Lung (tissue), 12 donors: ENCODE measurements around the gene SAT2. TPM values are rescaled to one million over a fixed set of nuclear protein-coding genes. Genes with fewer than 3 reads are reported as not detected.

Experiments used
- ATAC-seq: fragments of 200-7000 bp; cut with Tn5 transposase; one replicate; pipeline ENCODE4 v1.9.1; 2020; ENCODE audit warnings: moderate number of reproducible peaks; ENCODE audit not compliant: insufficient read depth, low FRiP score
- DNase-seq, 3 donors: peaks; one replicate each; pipeline ENCODE4 v3.0.0-alpha.2; 2013 to 2017
- H3K27ac ChIP-seq, 2 donors: one replicate each; pipeline ENCODE4 v1.5.1; 2013; ENCODE audit warnings: mild to moderate bottlenecking in 2 of 2, moderate library complexity in 2 of 2, control low read depth in 1 of 2, inconsistent platforms in 1 of 2, low read depth in 1 of 2, low read length in 1 of 2
- H3K27me3 ChIP-seq, 3 donors: one replicate each; pipeline ENCODE4 v1.5.1; 2013; ENCODE audit warnings: low read length in 2 of 3; ENCODE audit not compliant: control insufficient read depth in 3 of 3, insufficient read depth in 3 of 3
- H3K36me3 ChIP-seq, 4 donors: one replicate each; pipeline ENCODE4 v1.5.1; 2013; ENCODE audit warnings: low read length in 4 of 4, mild to moderate bottlenecking in 1 of 4, moderate library complexity in 1 of 4; ENCODE audit not compliant: control insufficient read depth in 4 of 4, insufficient read depth in 4 of 4
- H3K4me1 ChIP-seq, 5 donors: one replicate each; pipeline ENCODE4 v1.5.1; 2013; ENCODE audit warnings: low read length in 5 of 5, mild to moderate bottlenecking in 2 of 5, moderate library complexity in 1 of 5; ENCODE audit not compliant: control insufficient read depth in 5 of 5, insufficient read depth in 5 of 5
- H3K4me3 ChIP-seq: one replicate; pipeline ENCODE4 v1.5.1; 2013; ENCODE audit warnings: mild to moderate bottlenecking, control low read depth, moderate library complexity
- H3K9ac ChIP-seq, 2 donors: one replicate each; pipeline ENCODE4 v1.5.1; 2013; ENCODE audit warnings: low read length in 2 of 2, control low read depth in 1 of 2; ENCODE audit not compliant: insufficient read depth in 1 of 2
- H3K9me3 ChIP-seq, 4 donors: one replicate each; pipeline ENCODE4 v1.5.1; 2013; ENCODE audit warnings: low read length in 3 of 4, mild to moderate bottlenecking in 1 of 4, moderate library complexity in 1 of 4; ENCODE audit not compliant: control insufficient read depth in 4 of 4, insufficient read depth in 3 of 4
- CTCF ChIP-seq: IDR thresholded peaks from 2 replicates; pipeline ENCODE4 v1.5.1; 2012; ENCODE audit warnings: mild to moderate bottlenecking; ENCODE audit errors: control extremely low read depth, extremely low read depth
- WGBS, 2 donors: extraction: QIAGEN DNeasy Blood & Tissue Kit; methylation state at CpG; one replicate each; pipeline ENCODE4 v1.1.7; 2013; 5-methylcytosine and 5-hydroxymethylcytosine counted together
- polyA plus RNA-seq, 2 donors: library from polyadenylated mRNA; stranded (reverse); fragments of 200-250 nt; gene quantifications; one replicate each; pipeline ENCODE4 v1.2.1, GENCODE V29; 2013
- total RNA-seq, 2 donors: library from RNA; depleted of rRNA in 1 of 2; stranded (reverse); fragments of >200 nt in 1 of 2; gene quantifications; one replicate each; pipeline ENCODE4 v1.2.1, GENCODE V29; 2014 to 2021
- donor health status: control.
- donor health status: control.
- donor health status: Bipolar disorder and iron deficiency.
- donor health status: healthy.
- donor health status: DM: yes; HTN: yes; CAD: no.

The SAT2 gene
- total and polyA plus RNA-seq, 4 donors = 50.7 to 168 (median 89.5) TPM

GRCh38 chr17:7582396-7583252 lies 45.0 kb downstream of the SAT2 start:
- ATAC-seq (no peak), DNase-seq (peak in 1 of 3 donors; percentile 8)
- WGBS, 2 donors = 82 to 87% methylated on average over 36 of the region's 36 CpGs
- Histone ChIP-seq H3K27me3 (no peaks in the 10 kb centered on the region), H3K4me3 (peak overlapping the region; percentile 42), H3K36me3 (peaks cover 11 to 28% (median 21%) of the 10 kb centered on the region in 4 donors), H3K27ac (peak overlapping the region; percentile 89), H3K9me3 (no peaks in the 10 kb centered on the region), H3K9ac (peak overlapping the region in 1 of 2 donors; percentile 37), H3K4me1 (peaks cover 10 to 35% (median 17%) of the 10 kb centered on the region in 5 donors)
- TF ChIP-seq CTCF = no peak

- H3K27ac ChIP-seq = peak overlapping the region in 1 of 2 donors; percentile 92
- no peaks in the 10 kb centered on the region for H3K27me3 ChIP-seq
- ATAC-seq (no peak), DNase-seq (no peak)
- peak overlapping the region; percentile 26 for H3K4me3 ChIP-seq
- peaks cover 25 to 36% (median 32%) of the 10 kb centered on the region in 4 donors for H3K36me3 ChIP-seq
- no peaks in the 10 kb centered on the region for H3K9me3 ChIP-seq
- WGBS, 2 donors = 78 to 79% methylated on average over 23 of the region's 23 CpGs
- no peak for TF ChIP-seq CTCF
- peak overlapping the region in 1 of 2 donors; percentile 47 for H3K9ac ChIP-seq
- H3K4me1 ChIP-seq = peaks cover 10 to 36% (median 17%) of the 10 kb centered on the region in 5 donors
These were observed 46.7 kb downstream of the SAT2 start for GRCh38 chr17:7580604-7581575.

- ATAC-seq (no peak), DNase-seq (no peak)
- WGBS, 2 donors = 55 to 56% methylated on average over 12 of the region's 12 CpGs
- H3K4me3 ChIP-seq = peak overlapping the region; percentile 27
- peaks cover 10 to 43% (median 21%) of the 10 kb centered on the region in 5 donors for H3K4me1 ChIP-seq
- H3K36me3 ChIP-seq = peaks cover 32 to 45% (median 40%) of the 10 kb centered on the region in 4 donors
- H3K27ac ChIP-seq = peak overlapping the region; percentile 76 to 92
- no peak for TF ChIP-seq CTCF
- H3K9ac ChIP-seq = no peak overlapping the region
- no peaks in the 10 kb centered on the region for H3K9me3 ChIP-seq
- no peaks in the 10 kb centered on the region for H3K27me3 ChIP-seq
These were observed 47.6 kb downstream of the SAT2 start for GRCh38 chr17:7579834-7580603.
